Activated CD4-positive, alpha-beta T cell treated with anti-CD3 and anti-CD28 coated beads for 4 hours (primary cell): ENCODE measurements around the gene WFDC10B.
"Not testable (repeated sequence)": the region's sequence is repeated elsewhere in the genome, so short reads cannot be mapped to it uniquely, and the experiment has no call there.

Experiments used
- DNase-seq, 2 donors: peaks; one replicate each; pipeline ENCODE4 v3.0.0-alpha.2; 2020

The WFDC10B gene

GRCh38 chr20:45646875-45647274, 57.9 kb downstream of the WFDC10B start:
- DNase-seq: no peak

DNA sequence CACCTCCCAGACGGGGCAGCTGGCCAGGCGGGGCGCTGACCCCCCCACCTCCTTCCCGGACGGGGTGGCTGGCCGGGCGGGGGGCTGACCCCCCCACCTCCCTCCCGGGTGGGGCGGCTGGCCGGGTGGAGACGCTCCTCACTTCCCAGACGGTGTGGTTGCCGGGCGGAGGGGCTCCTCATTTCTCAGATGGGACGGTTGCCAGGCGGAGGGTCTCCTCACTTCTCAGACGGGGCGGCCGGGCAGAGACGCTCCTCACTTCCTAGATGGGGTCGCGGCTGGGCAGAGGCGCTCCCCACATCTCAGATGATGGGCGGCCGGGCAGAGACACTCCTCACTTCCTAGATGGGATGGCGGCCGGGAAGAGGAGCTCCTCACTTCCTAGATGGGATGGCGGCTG, 59.0 kb downstream of the WFDC10B start:
- DNase-seq: not testable (repeated sequence)

- DNase-seq: not testable (repeated sequence)
Measured at GRCh38 chr20:45641076-45641475, 63.7 kb downstream of the WFDC10B start.

- DNase-seq: no peak
Measured at GRCh38 chr20:45639687-45640086, 65.1 kb downstream of the WFDC10B start.

DNA sequence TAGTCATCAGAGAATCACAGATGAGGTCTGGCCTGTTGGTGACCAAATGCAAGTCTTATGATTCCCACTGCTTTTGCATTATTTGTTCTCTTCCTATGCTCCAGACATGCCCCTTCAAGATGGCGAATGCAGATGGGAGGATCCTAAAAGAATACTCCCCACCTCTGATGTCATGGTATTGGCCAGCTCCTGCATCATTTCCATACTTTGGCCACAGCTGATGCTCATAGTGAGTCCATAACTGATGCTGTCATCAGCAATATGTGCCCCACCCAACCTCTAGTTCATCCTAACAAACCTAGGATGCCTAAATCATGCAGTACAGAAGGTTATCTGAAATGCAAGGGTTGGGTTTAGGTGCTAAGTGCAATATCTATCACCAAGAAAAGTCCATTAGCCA, 68.3 kb downstream of the WFDC10B start:
- DNase-seq: no peak
